Osteoblast (primary cell): Measurements from ENCODE around the gene PLP1. TPM values are rescaled to one million over a fixed set of nuclear protein-coding genes. Genes with fewer than 3 reads are reported as not detected.

ENCODE experiments used
- DNase-seq: peaks from one replicate; pipeline ENCODE4 v3.0.0; 2011; ENCODE audit warnings: low spot score, mixed read lengths; ENCODE audit not compliant: insufficient read length; ENCODE audit errors: missing footprints
- H2AFZ ChIP-seq: 2 replicates; pipeline ENCODE4 v1.6.0; 2011; ENCODE audit warnings: mild to moderate bottlenecking, low read length
- H3K27ac ChIP-seq: 2 replicates; pipeline ENCODE4 v1.5.1; 2011; ENCODE audit warnings: mild to moderate bottlenecking, low read depth, low read length, moderate library complexity
- H3K27me3 ChIP-seq: 2 replicates; pipeline ENCODE4 v1.6.0; 2012; ENCODE audit warnings: mild to moderate bottlenecking, control low read depth, inconsistent platforms, low read length, moderate library complexity; ENCODE audit not compliant: insufficient read depth
- H3K36me3 ChIP-seq: 2 replicates; pipeline ENCODE4 v1.5.1; 2011; ENCODE audit warnings: mild to moderate bottlenecking, low read length, control low read depth, moderate library complexity; ENCODE audit not compliant: insufficient read depth
- H3K4me1 ChIP-seq: 2 replicates; pipeline ENCODE4 v1.5.1; 2011; ENCODE audit warnings: mild to moderate bottlenecking, low read length, control low read depth, moderate library complexity; ENCODE audit not compliant: insufficient read depth
- H3K4me2 ChIP-seq: 2 replicates; pipeline ENCODE4 v1.6.0; 2011; ENCODE audit warnings: mild to moderate bottlenecking, low read length; ENCODE audit not compliant: insufficient read depth
- H3K4me3 ChIP-seq: fragments of 200-600 bp; sonication (generic); 3 replicates; pipeline ENCODE4 v1.5.1; 2012; ENCODE audit warnings: mild to moderate bottlenecking, low read length, inconsistent platforms; ENCODE audit not compliant: insufficient read depth
- H3K79me2 ChIP-seq: 2 replicates; pipeline ENCODE4 v1.6.0; 2012; ENCODE audit warnings: mild to moderate bottlenecking, low read length, control low read depth, inconsistent platforms; ENCODE audit not compliant: insufficient read depth
- H3K9me3 ChIP-seq: 2 replicates; pipeline ENCODE4 v1.5.1; 2011; ENCODE audit warnings: low read depth, low read length, control low read depth
- H4K20me1 ChIP-seq: 2 replicates; pipeline ENCODE4 v1.6.0; 2012; ENCODE audit warnings: mild to moderate bottlenecking, low read length, control low read depth; ENCODE audit not compliant: insufficient read depth
- total RNA-seq: library from RNA; depleted of rRNA; stranded (reverse); fragments of >200 nt; gene quantifications from 2 replicates; pipeline ENCODE4 v1.2.3, GENCODE V29; 2012
- TF ChIP-seq, protein P1 (sequence below): IDR thresholded peaks from 2 replicates; pipeline ENCODE4 v1.5.1; 2011; ENCODE audit warnings: mild to moderate bottlenecking, low read depth, low read length, moderate library complexity; ENCODE audit errors: extremely low read depth

Gene PLP1
- total RNA-seq, 1 donor, result 0.36 TPM

DNA sequence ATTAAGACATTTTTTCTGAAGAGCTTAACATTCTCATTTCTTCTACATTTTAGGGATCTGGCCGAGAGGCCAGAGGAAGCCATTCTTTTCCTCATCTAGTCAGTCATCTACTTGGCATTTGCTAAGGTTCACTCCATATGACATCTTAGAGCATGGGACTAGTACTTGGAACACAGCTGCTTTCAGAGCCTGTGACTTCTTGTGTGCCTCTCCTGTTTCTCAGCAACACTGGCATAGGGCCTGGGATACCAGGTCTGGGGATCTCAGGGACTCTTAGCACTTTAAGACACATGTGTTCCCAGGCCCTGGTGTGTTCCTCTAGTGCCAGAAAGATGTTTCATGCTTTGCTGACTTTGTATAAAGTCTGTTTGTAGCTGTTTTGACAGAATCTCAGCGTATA lies 7.3 kb downstream of the PLP1 start:
- Histone ChIP-seq H2AFZ (no peak overlapping the region), H3K9me3 (no peaks in the 10 kb centered on the region), H3K79me2 (no peaks in the 10 kb centered on the region), H4K20me1 (no peaks in the 10 kb centered on the region), H3K36me3 (no peaks in the 10 kb centered on the region), H3K4me3 (no peak overlapping the region), H3K4me2 (no peak overlapping the region), H3K27me3 (peaks cover 44% of the 10 kb centered on the region), H3K27ac (no peak overlapping the region), H3K4me1 (no peaks in the 10 kb centered on the region)
- DNase-seq, result no peak
- TF ChIP-seq, protein P1, sequence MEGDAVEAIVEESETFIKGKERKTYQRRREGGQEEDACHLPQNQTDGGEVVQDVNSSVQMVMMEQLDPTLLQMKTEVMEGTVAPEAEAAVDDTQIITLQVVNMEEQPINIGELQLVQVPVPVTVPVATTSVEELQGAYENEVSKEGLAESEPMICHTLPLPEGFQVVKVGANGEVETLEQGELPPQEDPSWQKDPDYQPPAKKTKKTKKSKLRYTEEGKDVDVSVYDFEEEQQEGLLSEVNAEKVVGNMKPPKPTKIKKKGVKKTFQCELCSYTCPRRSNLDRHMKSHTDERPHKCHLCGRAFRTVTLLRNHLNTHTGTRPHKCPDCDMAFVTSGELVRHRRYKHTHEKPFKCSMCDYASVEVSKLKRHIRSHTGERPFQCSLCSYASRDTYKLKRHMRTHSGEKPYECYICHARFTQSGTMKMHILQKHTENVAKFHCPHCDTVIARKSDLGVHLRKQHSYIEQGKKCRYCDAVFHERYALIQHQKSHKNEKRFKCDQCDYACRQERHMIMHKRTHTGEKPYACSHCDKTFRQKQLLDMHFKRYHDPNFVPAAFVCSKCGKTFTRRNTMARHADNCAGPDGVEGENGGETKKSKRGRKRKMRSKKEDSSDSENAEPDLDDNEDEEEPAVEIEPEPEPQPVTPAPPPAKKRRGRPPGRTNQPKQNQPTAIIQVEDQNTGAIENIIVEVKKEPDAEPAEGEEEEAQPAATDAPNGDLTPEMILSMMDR, result no peak

DNA sequence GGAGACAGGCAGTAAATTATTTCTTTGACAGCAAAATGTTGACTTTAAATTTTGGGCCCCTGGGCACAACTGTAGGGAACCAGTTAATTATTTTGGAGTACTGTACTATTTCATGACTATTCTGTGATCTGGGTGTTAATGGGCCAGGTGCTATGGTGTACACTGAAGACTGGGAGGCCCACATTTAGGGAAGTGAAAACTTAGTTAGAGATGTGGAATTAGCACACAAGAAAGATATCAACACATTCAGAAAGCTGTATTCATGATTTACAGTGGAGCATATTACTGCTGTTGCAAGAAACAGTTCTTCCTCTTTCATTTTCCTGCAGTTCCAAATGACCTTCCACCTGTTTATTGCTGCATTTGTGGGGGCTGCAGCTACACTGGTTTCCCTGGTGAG lies 12.4 kb downstream of the PLP1 start:
- Histone ChIP-seq H3K9me3 (no peaks in the 10 kb centered on the region), H4K20me1 (no peaks in the 10 kb centered on the region), H3K27ac (no peak overlapping the region), H3K27me3 (peaks cover 36% of the 10 kb centered on the region), H3K79me2 (no peaks in the 10 kb centered on the region), H3K4me2 (no peak overlapping the region), H2AFZ (no peak overlapping the region), H3K36me3 (no peaks in the 10 kb centered on the region), H3K4me1 (peaks cover 12% of the 10 kb centered on the region), H3K4me3 (no peak overlapping the region)
- no peak for DNase-seq
- TF ChIP-seq, protein P1, result no peak

DNA sequence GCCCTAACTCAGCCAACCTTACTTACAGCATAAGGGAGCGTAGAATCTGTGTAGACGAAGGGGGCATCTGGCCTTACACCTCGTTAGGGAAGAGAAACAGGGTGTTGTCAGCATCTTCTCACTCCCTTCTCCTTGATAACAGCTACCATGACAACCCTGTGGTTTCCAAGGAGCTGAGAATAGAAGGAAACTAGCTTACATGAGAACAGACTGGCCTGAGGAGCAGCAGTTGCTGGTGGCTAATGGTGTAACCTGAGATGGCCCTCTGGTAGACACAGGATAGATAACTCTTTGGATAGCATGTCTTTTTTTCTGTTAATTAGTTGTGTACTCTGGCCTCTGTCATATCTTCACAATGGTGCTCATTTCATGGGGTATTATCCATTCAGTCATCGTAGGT lies 14.6 kb downstream of the PLP1 start:
- H3K27ac ChIP-seq, result no peak overlapping the region
- H4K20me1 ChIP-seq, result no peaks in the 10 kb centered on the region
- TF ChIP-seq, protein P1, result no peak
- peaks cover 19% of the 10 kb centered on the region for H3K4me1 ChIP-seq
- no peak overlapping the region for H3K4me3 ChIP-seq
- H3K79me2 ChIP-seq, result no peaks in the 10 kb centered on the region
- no peaks in the 10 kb centered on the region for H3K36me3 ChIP-seq
- H3K9me3 ChIP-seq, result no peaks in the 10 kb centered on the region
- H3K27me3 ChIP-seq, result peaks cover 25% of the 10 kb centered on the region
- no peak overlapping the region for H3K4me2 ChIP-seq
- no peak overlapping the region for H2AFZ ChIP-seq
- no peak for DNase-seq

DNA sequence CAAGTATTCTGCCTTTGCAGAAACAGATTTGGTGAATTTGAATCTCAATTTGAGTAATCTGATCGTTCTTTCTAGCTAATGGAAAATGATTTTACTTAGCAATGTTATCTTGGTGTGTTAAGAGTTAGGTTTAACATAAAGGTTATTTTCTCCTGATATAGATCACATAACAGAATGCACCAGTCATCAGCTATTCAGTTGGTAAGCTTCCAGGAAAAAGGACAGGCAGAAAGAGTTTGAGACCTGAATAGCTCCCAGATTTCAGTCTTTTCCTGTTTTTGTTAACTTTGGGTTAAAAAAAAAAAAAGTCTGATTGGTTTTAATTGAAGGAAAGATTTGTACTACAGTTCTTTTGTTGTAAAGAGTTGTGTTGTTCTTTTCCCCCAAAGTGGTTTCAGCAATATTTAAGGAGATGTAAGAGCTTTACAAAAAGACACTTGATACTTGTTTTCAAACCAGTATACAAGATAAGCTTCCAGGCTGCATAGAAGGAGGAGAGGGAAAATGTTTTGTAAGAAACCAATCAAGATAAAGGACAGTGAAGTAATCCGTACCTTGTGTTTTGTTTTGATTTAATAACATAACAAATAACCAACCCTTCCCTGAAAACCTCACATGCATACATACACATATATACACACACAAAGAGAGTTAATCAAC lies 15.3 kb downstream of the PLP1 start:
- Histone ChIP-seq H3K4me3 (no peak overlapping the region), H2AFZ (no peak overlapping the region), H3K36me3 (no peaks in the 10 kb centered on the region), H3K79me2 (no peaks in the 10 kb centered on the region), H4K20me1 (no peaks in the 10 kb centered on the region), H3K9me3 (no peaks in the 10 kb centered on the region), H3K4me2 (no peak overlapping the region), H3K27me3 (peaks cover 22% of the 10 kb centered on the region), H3K27ac (no peak overlapping the region), H3K4me1 (peaks cover 19% of the 10 kb centered on the region)
- TF ChIP-seq, protein P1, result no peak
- no peak for DNase-seq
